B cell (primary cell): ENCODE measurements around the gene DDIT4. TPM values are rescaled to one million over a fixed set of nuclear protein-coding genes. Genes with fewer than 3 reads are reported as not detected.

Experiments
- ATAC-seq: fragments of 200-7000 bp; cut with Tn5 transposase; one replicate; pipeline ENCODE4 v1.10.0; 2021; ENCODE audit warnings: low read depth, mild to moderate bottlenecking, moderate number of reproducible peaks, moderate library complexity
- CTCF ChIA-PET: fragments of 350-600 bp; sonication (Branson Sonifier 250); formaldehyde crosslinking; loops from one replicate; lab custom pipeline; 2021; ENCODE audit warnings: antibody characterized with exemption, inconsistent platforms; lab: Charles Lee
- POLR2A ChIA-PET: fragments of 350-600 bp; sonication (Branson Sonifier 250); formaldehyde crosslinking; loops from one replicate; lab custom pipeline; 2021; ENCODE audit warnings: antibody characterized with exemption; lab: Charles Lee
- DNase-seq: peaks from one replicate; pipeline ENCODE4 v3.0.0; 2013
- H2AFZ ChIP-seq: 2 replicates; pipeline ENCODE4 v1.6.1; 2012; ENCODE audit warnings: mild to moderate bottlenecking, low read depth, low read length; ENCODE audit not compliant: insufficient read depth, poor library complexity, severe bottlenecking
- H3K27ac ChIP-seq, 2 donors: 1 replicate in 1 of 2; 2 replicates in 1 of 2; pipeline ENCODE4 v1.5.1; 2012 to 2013; ENCODE audit warnings: low read length in 2 of 2, mild to moderate bottlenecking in 2 of 2, moderate library complexity in 1 of 2
- H3K27me3 ChIP-seq, 4 experiments: fragments of 200-600 bp in 1 of 4; sonication (generic) in 1 of 4; replicated peaks in 1 of 4; 1 replicate in 2 of 4; 2 replicates in 2 of 4; pipeline versions ENCODE4 v1.6.1 to v1.7.0; 2013 to 2016; ENCODE audit warnings: low read length in 3 of 4, mild to moderate bottlenecking in 2 of 4, mixed read lengths in 1 of 4, moderate library complexity in 1 of 4; ENCODE audit not compliant: insufficient read depth in 4 of 4, control insufficient read depth in 3 of 4; ENCODE audit errors: control extremely low read depth in 1 of 4
- H3K36me3 ChIP-seq, 2 experiments: replicated peaks in 1 of 2; 1 replicate in 1 of 2; 2 replicates in 1 of 2; pipeline versions ENCODE4 v1.6.1 to v1.7.1; 2013; ENCODE audit warnings: low read length in 1 of 2; ENCODE audit not compliant: insufficient read depth in 2 of 2, control insufficient read depth in 1 of 2; ENCODE audit errors: control extremely low read depth in 1 of 2, extremely low read depth in 1 of 2
- H3K4me1 ChIP-seq, 2 donors: fragments of 200-600 bp in 1 of 2; sonication (generic) in 1 of 2; 1 replicate in 1 of 2; 2 replicates in 1 of 2; pipeline versions ENCODE4 v1.5.1 to v1.6.1; 2013 to 2017; ENCODE audit warnings: low read length in 2 of 2; ENCODE audit not compliant: control insufficient read depth in 2 of 2, insufficient read depth in 2 of 2
- H3K4me2 ChIP-seq: replicated peaks from 2 replicates; pipeline ENCODE3; 2012; ENCODE audit warnings: mild to moderate bottlenecking, low read depth, low read length; ENCODE audit not compliant: poor library complexity, severe bottlenecking
- H3K4me3 ChIP-seq, 5 experiments: fragments of 200-600 bp in 1 of 5; sonication (generic) in 1 of 5; 1 replicate in 3 of 5; 2 replicates in 2 of 5; pipeline versions ENCODE4 v1.5.1 to v1.7.0; 2011 to 2016; ENCODE audit warnings: low read length in 4 of 5, mild to moderate bottlenecking in 4 of 5, low read depth in 2 of 5, control low read depth in 1 of 5, moderate library complexity in 1 of 5; ENCODE audit not compliant: insufficient read depth in 1 of 5; ENCODE audit errors: control extremely low read depth in 1 of 5, extremely low read depth in 1 of 5
- H3K79me2 ChIP-seq: fragments of 200-600 bp; sonication (generic); one replicate; pipeline ENCODE4 v1.6.0; 2016; ENCODE audit warnings: low read length; ENCODE audit not compliant: control insufficient read depth, insufficient read depth
- H3K9ac ChIP-seq: fragments of 200-600 bp; sonication (generic); 2 replicates; pipeline ENCODE4 v1.6.1; 2017; ENCODE audit warnings: mild to moderate bottlenecking, low read length, moderate library complexity
- H3K9me3 ChIP-seq, 3 donors: one replicate each; pipeline versions ENCODE4 v1.6.1 to v1.7.1; 2013; ENCODE audit warnings: low read length in 2 of 3; ENCODE audit not compliant: control insufficient read depth in 2 of 3, insufficient read depth in 1 of 3; ENCODE audit errors: control extremely low read depth in 1 of 3
- H4K20me1 ChIP-seq: 2 replicates; pipeline ENCODE4 v1.6.0; 2012; ENCODE audit warnings: mild to moderate bottlenecking, low read length; ENCODE audit not compliant: insufficient read depth, control insufficient read depth, poor library complexity, severe bottlenecking
- H3K27ac Mint-ChIP-seq: one replicate; pipeline ENCODE4 v1.8.0; 2021; ENCODE audit warnings: mixed read lengths
- H3K27me3 Mint-ChIP-seq: one replicate; pipeline ENCODE4 v1.8.0; 2021; ENCODE audit warnings: mixed read lengths
- H3K4me1 Mint-ChIP-seq: one replicate; pipeline ENCODE4 v1.8.0; 2021; ENCODE audit warnings: mixed read lengths
- H3K4me3 Mint-ChIP-seq: one replicate; pipeline ENCODE4 v1.8.0; 2021; ENCODE audit warnings: mixed read lengths
- H3K9me3 Mint-ChIP-seq: one replicate; pipeline ENCODE4 v1.8.0; 2022; ENCODE audit warnings: mixed read lengths; ENCODE audit not compliant: insufficient read depth
- CTCF ChIP-seq: fragments of 200-600 bp; IDR thresholded peaks from one replicate; pipeline ENCODE4 v1.8.0; 2022; ENCODE audit warnings: antibody characterized with exemption, mild to moderate bottlenecking
- EZH2 ChIP-seq: IDR thresholded peaks from 2 replicates; pipeline ENCODE4 v1.6.1; 2012; ENCODE audit warnings: borderline replicate concordance, low read depth, mild to moderate bottlenecking, moderate library complexity, low read length; ENCODE audit not compliant: insufficient read depth, poor library complexity, severe bottlenecking
- WGBS: methylation state at CpG from one replicate; pipeline ENCODE4 v1.1.5; 2013; ENCODE audit warnings: missing lambda C conversion rate; ENCODE audit not compliant: insufficient coverage; 5-methylcytosine and 5-hydroxymethylcytosine counted together
- intact Hi-C: fragments of 100-400 bp; cut with micrococcal nuclease; formaldehyde crosslinking; loops from one replicate; pipeline ENCODE4 v1.10.0; 2022
- polyA plus RNA-seq: library from polyadenylated mRNA; depleted of rRNA; stranded (reverse); fragments of >200 nt; gene quantifications from 2 replicates; pipeline ENCODE4 v1.2.3, GENCODE V29; 2012
- total RNA-seq, 2 donors: library from RNA; stranded (reverse); fragments of 120-200 nt in 1 of 2; gene quantifications; 1 replicate in 1 of 2; 2 replicates in 1 of 2; pipeline versions ENCODE4 v1.2.3 to v1.2.4, GENCODE V29; 2013 to 2022

DDIT4 gene
- total and polyA plus RNA-seq, 2 donors (not counting 1 experiment from before 2014, with no cell fraction given): 102 to 110 TPM

DNA sequence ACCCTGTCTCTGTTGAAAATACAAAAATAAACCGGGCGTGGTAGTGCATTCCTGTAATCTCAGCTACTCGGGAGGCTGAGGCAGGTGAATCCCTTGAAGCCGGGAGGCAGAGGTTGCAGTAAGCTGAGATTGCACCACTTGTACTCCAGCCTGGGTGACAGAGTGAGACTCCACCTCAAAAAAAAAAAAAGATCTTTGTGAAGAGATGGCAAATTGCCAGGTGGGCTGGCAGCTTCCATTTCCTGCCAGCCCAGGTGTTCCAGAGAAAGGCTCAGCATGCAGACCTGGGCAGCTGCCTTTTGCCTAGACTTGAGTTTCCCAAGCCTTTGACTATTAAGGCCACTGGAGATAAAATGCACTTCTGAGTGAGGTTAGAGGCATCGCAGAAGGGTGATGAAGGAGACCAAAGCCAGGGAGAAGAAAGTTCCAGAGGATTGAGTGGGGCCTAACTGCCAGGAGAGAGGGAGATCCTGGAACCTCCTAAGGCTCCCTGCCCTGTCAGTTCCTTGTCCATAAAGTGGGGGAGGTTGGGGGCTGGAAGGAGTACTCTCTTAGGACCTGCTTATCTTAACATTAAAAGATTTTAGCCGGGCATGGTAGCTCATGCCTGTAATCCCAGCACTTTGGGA is 10.0 kb upstream of the DDIT4 start:
- no peak overlapping the region for H3K4me3 Mint-ChIP-seq
- CTCF ChIA-PET: interaction anchor here (1.4 to 1.9 kb wide), 3 partner anchors 11 to 71 kb away, joined by 4 to 5 read pairs (median 5); no protein-coding TSS in a partner anchor
- ATAC-seq (no peak), DNase-seq (peak; percentile 55)
- peaks cover under 1% of the 10 kb centered on the region for H3K79me2 ChIP-seq
- H3K4me1 Mint-ChIP-seq: peaks cover 38% of the 10 kb centered on the region
- 84% methylated on average over 5 of the region's 6 CpGs for WGBS
- H3K27ac Mint-ChIP-seq: peak overlapping the region; percentile 32
- no peaks in the 10 kb centered on the region for H4K20me1 ChIP-seq
- H3K27me3 ChIP-seq: no peaks in the 10 kb centered on the region
- H3K36me3 ChIP-seq: no peaks in the 10 kb centered on the region
- TF ChIP-seq CTCF (no peak), EZH2 (no peak)
- POLR2A ChIA-PET: interaction anchor here (0.6 to 1.1 kb wide), 5 partner anchors 10 to 428 kb away, joined by 3 to 13 read pairs (median 4); partner anchors contain the start of gene DDIT4
- H2AFZ ChIP-seq: no peak overlapping the region
- H3K27ac ChIP-seq: no peak overlapping the region
- peak overlapping the region; percentile 28 for H3K4me2 ChIP-seq
- H3K9me3 Mint-ChIP-seq: no peaks in the 10 kb centered on the region
- no peak overlapping the region for H3K4me3 ChIP-seq
- no peaks in the 10 kb centered on the region for H3K9me3 ChIP-seq
- intact Hi-C loops: loop anchor here (5.0 kb wide), 2 partner anchors 46 to 176 kb away; partner anchors contain the start of genes ANAPC16, ASCC1 and SPOCK2
- H3K9ac ChIP-seq: no peak overlapping the region
- H3K4me1 ChIP-seq: peaks cover 29 to 45% of the 10 kb centered on the region in 2 donors
- H3K27me3 Mint-ChIP-seq: no peaks in the 10 kb centered on the region

GRCh38 chr10:72264536-72264935 is 9.2 kb upstream of the DDIT4 start:
- Histone ChIP-seq H3K4me3 (no peak overlapping the region), H3K36me3 (no peaks in the 10 kb centered on the region), H3K4me1 (peaks cover 24 to 37% of the 10 kb centered on the region in 2 donors), H3K27me3 (no peaks in the 10 kb centered on the region), H2AFZ (no peak overlapping the region), H3K27ac (no peak overlapping the region), H3K4me2 (no peak overlapping the region), H3K9me3 (no peaks in the 10 kb centered on the region), H4K20me1 (no peaks in the 10 kb centered on the region), H3K79me2 (no peaks in the 10 kb centered on the region), H3K9ac (no peak overlapping the region)
- H3K27me3 Mint-ChIP-seq: no peaks in the 10 kb centered on the region
- TF ChIP-seq CTCF (no peak), EZH2 (no peak)
- H3K4me1 Mint-ChIP-seq: peaks cover 32% of the 10 kb centered on the region
- DNase-seq (no peak), ATAC-seq (no peak)
- 100% methylated on average over 1 of the region's 1 CpG for whole genome bisulfite sequencing
- no peak overlapping the region for H3K4me3 Mint-ChIP-seq
- CTCF ChIA-PET: interaction anchor here (1.4 to 1.9 kb wide), 3 partner anchors 10 to 70 kb away, joined by 4 to 5 read pairs (median 5); no protein-coding TSS in a partner anchor
- intact Hi-C loops: loop anchor here (5.0 kb wide), 2 partner anchors 47 to 177 kb away; partner anchors contain the start of genes ANAPC16, ASCC1 and SPOCK2
- no peaks in the 10 kb centered on the region for H3K9me3 Mint-ChIP-seq
- POLR2A ChIA-PET: interaction anchor here (0.6 to 1.2 kb wide), 3 partner anchors 9 to 429 kb away, joined by 4 to 13 read pairs (median 6); partner anchors contain the start of gene DDIT4
- H3K27ac Mint-ChIP-seq: no peak overlapping the region
